ENCODE measurements around the gene EFNB1. TPM values are rescaled to one million over a fixed set of nuclear protein-coding genes. Genes with fewer than 3 reads are reported as not detected.

EFNB1 gene
- total RNA-seq, 2 experiments from 2014 or later = 1.8 to 1.9 TPM

- POLR2A ChIA-PET = no interaction called here
- intact Hi-C loops (cut with micrococcal nuclease; ENCODE audit: unreplicated experiment) = no loop called here
- Histone ChIP-seq H3K9me3 (ENCODE audit: low read length) (no peaks in the 10 kb centered on the region), H4K20me1 (ENCODE audit: insufficient read depth, low read length) (no peaks in the 10 kb centered on the region), H3K4me1 (ENCODE audit: insufficient read depth, low read length, poor library complexity, severe bottlenecking) (no peaks in the 10 kb centered on the region), H3K36me3 (ENCODE audit: insufficient read depth, low read length) (no peaks in the 10 kb centered on the region), H3K4me2 (ENCODE audit: low read length) (no peak overlapping the region), H2AFZ (ENCODE audit: low read length) (no peak overlapping the region), H3K4me3 (ENCODE audit: low read depth, low read length, poor library complexity, severe bottlenecking) (no peak overlapping the region), H3K27ac (ENCODE audit: low read depth, low read length, poor library complexity, severe bottlenecking) (no peak overlapping the region), H3K79me2 (ENCODE audit: insufficient read depth, low read depth, low read length) (no peaks in the 10 kb centered on the region), H3K9me2 (ENCODE audit: insufficient read depth, low read length) (no peaks in the 10 kb centered on the region)
- CTCF ChIA-PET (ENCODE audit: unreplicated experiment) = no interaction called here
- TF ChIP-seq CTCF (conservative IDR thresholded peaks at IDR 0.05; ENCODE audit: low read length) (no peak), EZH2phosphoT487 (IDR thresholded peaks at IDR 0.05; ENCODE audit: borderline replicate concordance, low read depth, low read length) (no peak)
- BruUV-seq (replicated peaks) = no TSS peak
- no peak for DNase-seq (ENCODE audit: low spot score)
Measured at GRCh38 chrX:68807818-68808217, 21.0 kb upstream of the EFNB1 start.

GRCh38 chrX:68808686-68809357 lies 20.0 kb upstream of the EFNB1 start:
- intact Hi-C loops (cut with micrococcal nuclease; ENCODE audit: unreplicated experiment) = no loop called here
- CTCF ChIA-PET (ENCODE audit: unreplicated experiment) = no interaction called here

More at GRCh38 chrX:68808686-68809357, 20.0 kb upstream of the EFNB1 start:
- no peaks in the 10 kb centered on the region for H3K9me3 ChIP-seq (ENCODE audit: low read length)
- BruUV-seq (replicated peaks) = no TSS peak
- H3K4me1 ChIP-seq (ENCODE audit: insufficient read depth, low read length, poor library complexity, severe bottlenecking) = no peaks in the 10 kb centered on the region
- H4K20me1 ChIP-seq (ENCODE audit: insufficient read depth, low read length) = no peaks in the 10 kb centered on the region
- no peak overlapping the region for H3K4me3 ChIP-seq (ENCODE audit: low read depth, low read length, poor library complexity, severe bottlenecking)
- H3K79me2 ChIP-seq (ENCODE audit: insufficient read depth, low read depth, low read length) = no peaks in the 10 kb centered on the region
- no peaks in the 10 kb centered on the region for H3K36me3 ChIP-seq (ENCODE audit: insufficient read depth, low read length)
- no peak overlapping the region for H2AFZ ChIP-seq (ENCODE audit: low read length)
- POLR2A ChIA-PET = interaction anchor here (0.5 to 0.8 kb wide), 4 partner anchors 12 to 519 kb away, joined by 3 to 5 read pairs (median 4); no protein-coding TSS in a partner anchor
- no peak overlapping the region for H3K27ac ChIP-seq (ENCODE audit: low read depth, low read length, poor library complexity, severe bottlenecking)
- DNase-seq (ENCODE audit: low spot score) = no peak
- 0 out of 2 replicates have a peak, but pooled peaks have one; percentile 24 for TF ChIP-seq CTCF (conservative IDR thresholded peaks at IDR 0.05; ENCODE audit: low read length)
- no peak for TF ChIP-seq EZH2phosphoT487 (IDR thresholded peaks at IDR 0.05; ENCODE audit: borderline replicate concordance, low read depth, low read length)
- no peaks in the 10 kb centered on the region for H3K9me2 ChIP-seq (ENCODE audit: insufficient read depth, low read length)
- no peak overlapping the region for H3K4me2 ChIP-seq (ENCODE audit: low read length)

Measured in OCI-LY7 (cell line).